GM18499 (cell line): ENCODE results near the gene CCL25.
"Not testable (repeated sequence)": the region's sequence is repeated elsewhere in the genome, so short reads cannot be mapped to it uniquely, and the experiment has no call there.

Source experiments
- ATAC-seq: cut with Tn5 transposase; IDR thresholded peaks from one replicate; pipeline ENCODE4 v1.9.1; 2021; ENCODE audit warnings: moderate number of reproducible peaks; ENCODE audit not compliant: insufficient read depth, unreplicated experiment

Gene CCL25

GRCh38 chr19:8083141-8083540 lies 30.6 kb downstream of the CCL25 start:
- ATAC-seq = no peak

GRCh38 chr19:8084152-8084551 lies 31.6 kb downstream of the CCL25 start:
- no peak for ATAC-seq

GRCh38 chr19:8085598-8086408 lies 33.2 kb downstream of the CCL25 start:
- no peak for ATAC-seq

GRCh38 chr19:8086849-8087248 lies 34.3 kb downstream of the CCL25 start:
- ATAC-seq = no peak

- no peak for ATAC-seq
Observed at GRCh38 chr19:8087876-8088275, 35.3 kb downstream of the CCL25 start.

- no peak for ATAC-seq
Observed at GRCh38 chr19:8088752-8089663, 36.4 kb downstream of the CCL25 start.

- no peak for ATAC-seq
Observed at GRCh38 chr19:8089664-8090601, 37.4 kb downstream of the CCL25 start.

GRCh38 chr19:8090950-8091349 lies 38.4 kb downstream of the CCL25 start:
- ATAC-seq = no peak

GRCh38 chr19:8093740-8094139 lies 41.2 kb downstream of the CCL25 start:
- no peak for ATAC-seq

GRCh38 chr19:8094336-8094735 lies 41.8 kb downstream of the CCL25 start:
- no peak for ATAC-seq

GRCh38 chr19:8095354-8095886 lies 42.9 kb downstream of the CCL25 start:
- no peak for ATAC-seq

- ATAC-seq = no peak
Observed at GRCh38 chr19:8096071-8096470, 43.5 kb downstream of the CCL25 start.

- no peak for ATAC-seq
Observed at GRCh38 chr19:8097198-8097597, 44.6 kb downstream of the CCL25 start.

- ATAC-seq = no peak
Observed at GRCh38 chr19:8097681-8098567, 45.4 kb downstream of the CCL25 start.

- ATAC-seq = no peak
Observed at GRCh38 chr19:8101311-8101710, 48.8 kb downstream of the CCL25 start.

- ATAC-seq = not testable (repeated sequence)
Observed at GRCh38 chr19:8101910-8102309, 49.4 kb downstream of the CCL25 start.

GRCh38 chr19:8105471-8105870 lies 52.9 kb downstream of the CCL25 start:
- no peak for ATAC-seq

- no peak for ATAC-seq
Observed at GRCh38 chr19:8107301-8107903, 54.8 kb downstream of the CCL25 start.
